Nephron (organoid): ENCODE data around the gene TSC1.

Source experiments
- H3K27ac Mint-ChIP-seq, 3 experiments: 2 replicates each; pipeline ENCODE4 v1.8.0; 2020; ENCODE audit warnings: mixed read lengths in 3 of 3, mild to moderate bottlenecking in 2 of 3, moderate library complexity in 1 of 3
- H3K27me3 Mint-ChIP-seq: 2 replicates; pipeline ENCODE4 v1.8.0; 2021; ENCODE audit warnings: low read depth, mild to moderate bottlenecking, moderate library complexity, mixed read lengths
- H3K36me3 Mint-ChIP-seq: 2 replicates; pipeline ENCODE4 v1.8.0; 2020; ENCODE audit warnings: low read depth, mixed read lengths
- H3K4me1 Mint-ChIP-seq: 2 replicates; pipeline ENCODE4 v1.8.0; 2020; ENCODE audit warnings: mixed read lengths
- H3K4me3 Mint-ChIP-seq, 3 experiments: 2 replicates each; pipeline ENCODE4 v1.8.0; 2020; ENCODE audit warnings: mild to moderate bottlenecking in 3 of 3, mixed read lengths in 3 of 3, moderate library complexity in 2 of 3
- H3K9me3 Mint-ChIP-seq: 2 replicates; pipeline ENCODE4 v1.8.0; 2020; ENCODE audit warnings: mixed read lengths
- TF ChIP-seq, protein P1 (sequence below), 3 experiments: fragments of 200-600 bp; sonication (generic); IDR thresholded peaks; one replicate each; pipeline ENCODE4 v1.5.0; 2021; ENCODE audit warnings: antibody characterized with exemption in 3 of 3; ENCODE audit not compliant: unreplicated experiment in 3 of 3

Gene TSC1

DNA sequence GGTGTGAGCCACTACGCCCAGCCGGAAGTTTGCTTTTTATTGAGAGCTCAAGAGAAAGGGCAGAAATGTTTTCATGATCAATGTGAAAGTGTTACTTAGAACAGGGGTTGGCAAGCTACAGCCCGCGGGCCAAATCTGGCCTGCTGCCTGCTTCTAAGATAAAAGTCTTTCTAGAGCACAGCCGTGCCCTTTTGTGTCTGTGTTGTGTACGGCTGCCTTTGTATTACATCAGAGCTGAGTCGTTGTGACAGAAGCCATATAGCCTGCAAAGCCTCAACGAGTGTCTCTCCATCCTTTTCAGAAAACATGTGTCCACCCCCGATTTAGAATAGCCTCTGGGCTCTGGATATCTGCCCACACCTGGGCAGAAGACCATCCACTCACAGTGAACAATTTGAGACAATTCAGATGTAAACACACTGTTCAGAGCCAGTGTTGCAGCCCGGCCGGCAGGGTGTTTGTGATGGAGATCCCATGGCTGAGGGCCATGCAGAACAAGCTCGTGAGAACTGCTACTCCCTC, 95.2 kb downstream of the TSC1 start:
- TF ChIP-seq, protein P1, sequence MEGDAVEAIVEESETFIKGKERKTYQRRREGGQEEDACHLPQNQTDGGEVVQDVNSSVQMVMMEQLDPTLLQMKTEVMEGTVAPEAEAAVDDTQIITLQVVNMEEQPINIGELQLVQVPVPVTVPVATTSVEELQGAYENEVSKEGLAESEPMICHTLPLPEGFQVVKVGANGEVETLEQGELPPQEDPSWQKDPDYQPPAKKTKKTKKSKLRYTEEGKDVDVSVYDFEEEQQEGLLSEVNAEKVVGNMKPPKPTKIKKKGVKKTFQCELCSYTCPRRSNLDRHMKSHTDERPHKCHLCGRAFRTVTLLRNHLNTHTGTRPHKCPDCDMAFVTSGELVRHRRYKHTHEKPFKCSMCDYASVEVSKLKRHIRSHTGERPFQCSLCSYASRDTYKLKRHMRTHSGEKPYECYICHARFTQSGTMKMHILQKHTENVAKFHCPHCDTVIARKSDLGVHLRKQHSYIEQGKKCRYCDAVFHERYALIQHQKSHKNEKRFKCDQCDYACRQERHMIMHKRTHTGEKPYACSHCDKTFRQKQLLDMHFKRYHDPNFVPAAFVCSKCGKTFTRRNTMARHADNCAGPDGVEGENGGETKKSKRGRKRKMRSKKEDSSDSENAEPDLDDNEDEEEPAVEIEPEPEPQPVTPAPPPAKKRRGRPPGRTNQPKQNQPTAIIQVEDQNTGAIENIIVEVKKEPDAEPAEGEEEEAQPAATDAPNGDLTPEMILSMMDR (IDR thresholded peaks at IDR 0.05; ENCODE audit: unreplicated experiment in 3 of 3), result no peak
- Mint-ChIP-seq H3K27me3 (no peaks in the 10 kb centered on the region), H3K36me3 (no peaks in the 10 kb centered on the region)

DNA sequence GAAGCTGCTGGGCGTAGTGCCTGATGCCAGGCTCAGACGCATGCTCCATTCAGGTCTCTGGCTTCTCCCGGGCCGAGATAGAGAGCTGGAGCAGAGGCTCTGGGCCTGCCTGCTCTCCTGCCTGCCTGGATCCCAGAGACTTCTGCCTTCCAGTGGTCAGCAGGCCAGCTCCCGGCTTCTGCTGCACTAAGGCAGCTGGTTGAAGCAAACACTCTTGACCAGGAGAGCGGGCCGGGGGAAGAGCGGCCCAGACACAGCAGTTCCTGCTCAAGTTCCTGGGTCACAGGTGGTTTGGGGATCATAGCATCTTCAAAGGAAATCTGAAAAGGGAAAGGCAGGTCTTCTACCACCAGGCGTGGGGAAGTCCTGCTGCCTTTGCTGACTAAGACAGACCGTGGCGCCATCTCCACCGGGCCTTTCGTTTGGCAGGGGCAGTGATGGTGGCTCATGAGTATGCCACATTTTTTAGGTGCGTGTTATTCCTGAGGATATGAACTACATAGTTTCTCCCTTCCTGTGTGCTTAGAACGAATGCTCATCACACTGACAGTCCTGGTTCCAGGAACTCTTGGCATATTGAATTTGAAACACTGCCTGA, 97.4 kb downstream of the TSC1 start:
- no peaks in the 10 kb centered on the region for H3K9me3 Mint-ChIP-seq
- TF ChIP-seq, protein P1 (IDR thresholded peaks at IDR 0.05; ENCODE audit: unreplicated experiment in 3 of 3), result no peak
- no peaks in the 10 kb centered on the region for H3K27me3 Mint-ChIP-seq
- no peaks in the 10 kb centered on the region for H3K36me3 Mint-ChIP-seq
- H3K27ac Mint-ChIP-seq, result no peak overlapping the region
- no peaks in the 10 kb centered on the region for H3K4me1 Mint-ChIP-seq
- H3K4me3 Mint-ChIP-seq, result no peak overlapping the region

More for the DNA sequence above, 95.2 kb downstream of the TSC1 start:
- no peak overlapping the region for H3K4me3 Mint-ChIP-seq
- H3K4me1 Mint-ChIP-seq, result no peaks in the 10 kb centered on the region
- no peak overlapping the region for H3K27ac Mint-ChIP-seq
- H3K9me3 Mint-ChIP-seq, result no peaks in the 10 kb centered on the region

DNA sequence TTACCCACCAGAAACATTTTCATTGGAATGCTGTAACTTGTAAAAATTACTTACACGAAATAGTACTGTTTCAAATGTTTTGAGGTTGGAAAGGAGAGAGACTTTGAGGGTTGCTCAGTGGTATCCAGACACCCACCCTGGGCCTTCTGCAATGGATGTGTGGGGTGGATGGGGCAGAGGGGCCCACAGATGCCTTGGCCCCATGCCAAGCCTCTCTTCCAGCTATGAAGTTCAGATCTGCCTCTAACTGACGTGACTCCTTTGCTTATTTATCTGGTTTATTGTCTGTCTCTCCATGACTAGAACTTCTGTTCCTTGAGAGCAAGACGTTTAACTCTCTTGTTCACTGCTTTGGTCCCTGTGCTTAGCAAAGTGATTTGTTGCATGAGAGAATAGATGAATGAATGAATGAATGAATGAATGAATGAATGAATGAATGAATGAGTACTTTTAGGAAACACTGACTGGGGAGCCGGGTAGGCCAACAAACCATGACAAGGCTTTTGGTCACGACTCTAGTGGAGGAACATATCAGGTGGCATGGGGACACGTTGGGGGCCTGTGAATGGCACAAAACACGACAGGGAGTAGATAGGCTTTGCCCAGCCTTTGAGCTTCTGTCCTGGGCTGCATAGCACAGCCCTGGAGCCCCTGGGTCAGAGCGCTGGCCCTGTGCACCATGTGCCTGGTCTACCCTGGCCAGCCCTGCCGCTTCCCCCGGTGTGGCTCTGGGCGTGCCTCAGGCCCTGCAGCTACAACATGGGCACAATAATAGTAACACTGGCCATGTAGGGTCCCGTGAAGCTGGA, 98.1 kb downstream of the TSC1 start:
- Mint-ChIP-seq H3K4me1 (no peaks in the 10 kb centered on the region), H3K4me3 (no peak overlapping the region), H3K27me3 (no peaks in the 10 kb centered on the region), H3K9me3 (no peaks in the 10 kb centered on the region), H3K27ac (no peak overlapping the region), H3K36me3 (no peaks in the 10 kb centered on the region)
- TF ChIP-seq, protein P1 (IDR thresholded peaks at IDR 0.05; ENCODE audit: unreplicated experiment in 3 of 3), result no peak

DNA sequence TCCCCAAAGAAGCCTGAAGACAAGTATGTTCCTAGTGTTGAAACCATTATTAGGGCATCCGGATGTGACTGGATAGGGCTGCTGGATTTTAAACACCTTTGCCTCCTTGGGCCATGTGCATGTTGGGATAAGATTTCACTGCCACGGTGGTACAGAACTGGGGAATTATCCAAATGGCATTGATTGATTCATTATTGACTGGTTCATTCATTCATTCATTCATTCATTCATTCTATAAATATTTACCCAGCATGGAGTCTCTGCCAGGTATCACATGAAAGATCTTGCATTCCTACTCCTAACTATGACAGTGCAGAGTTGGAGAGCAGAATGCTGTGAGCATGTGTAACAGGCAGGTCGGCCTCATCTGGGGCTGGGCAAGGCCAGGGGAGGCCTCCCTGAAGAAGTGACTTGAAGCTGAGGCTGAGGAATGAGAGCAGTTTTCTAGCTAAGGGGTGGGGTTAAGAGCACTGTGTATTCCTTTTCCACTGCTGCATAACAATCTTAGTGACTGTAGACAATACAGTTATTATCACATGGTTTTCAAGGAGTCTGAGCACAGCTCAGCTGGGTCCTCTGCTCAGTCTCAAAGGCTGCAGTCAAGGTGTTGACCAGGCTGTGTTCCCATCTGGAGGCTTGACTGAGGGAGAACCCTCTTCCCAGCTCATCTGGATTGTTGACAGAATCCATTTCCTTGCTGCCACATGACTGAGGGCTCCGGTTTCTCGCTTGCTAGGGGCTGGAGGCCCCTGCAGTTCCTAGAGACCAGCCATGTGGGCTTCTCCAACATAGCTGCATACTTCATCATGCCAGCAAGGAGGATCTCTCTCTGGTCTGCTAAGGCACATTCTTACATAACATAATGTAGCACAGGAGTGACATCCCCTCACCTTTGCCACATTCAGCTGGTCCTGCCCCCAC, 102.0 kb downstream of the TSC1 start:
- H3K36me3 Mint-ChIP-seq, result no peaks in the 10 kb centered on the region
- H3K27ac Mint-ChIP-seq, result no peak overlapping the region
- H3K9me3 Mint-ChIP-seq, result no peaks in the 10 kb centered on the region
- H3K4me3 Mint-ChIP-seq, result no peak overlapping the region
- TF ChIP-seq, protein P1 (IDR thresholded peaks at IDR 0.05; ENCODE audit: unreplicated experiment in 3 of 3), result no peak
- no peaks in the 10 kb centered on the region for H3K4me1 Mint-ChIP-seq
- H3K27me3 Mint-ChIP-seq, result peaks cover 9% of the 10 kb centered on the region
